Stimulated activated CD4-positive, alpha-beta T cell treated with anti-CD3 and anti-CD28 coated beads, Interleukin-4, amount 100 ng/mL, for 1 hour (primary cell): Measurements from ENCODE around the gene RBM33.

Experiments
- DNase-seq: peaks from one replicate; pipeline ENCODE4 v3.0.0-alpha.2; 2020

The RBM33 gene

DNA sequence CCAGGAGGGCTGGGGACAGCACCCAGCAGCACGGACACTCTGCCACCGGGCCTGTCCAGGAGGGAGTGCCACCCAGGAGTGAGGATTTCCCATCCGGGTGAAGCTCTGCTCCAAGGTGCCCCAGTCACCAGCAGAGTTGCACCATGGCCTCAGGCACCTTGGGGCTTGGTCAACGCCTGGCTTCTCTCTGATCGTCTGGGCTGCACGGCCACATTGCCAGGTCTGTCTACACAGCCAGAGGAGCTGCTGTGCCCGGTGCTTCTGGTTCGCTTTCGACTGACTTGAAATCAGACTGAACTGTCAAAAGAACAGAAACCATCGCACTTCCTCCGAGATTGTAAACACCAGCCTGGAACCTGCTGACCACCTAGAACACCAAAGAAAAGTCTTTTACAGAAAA lies 155.8 kb downstream of the RBM33 start:
- no peak for DNase-seq

DNA sequence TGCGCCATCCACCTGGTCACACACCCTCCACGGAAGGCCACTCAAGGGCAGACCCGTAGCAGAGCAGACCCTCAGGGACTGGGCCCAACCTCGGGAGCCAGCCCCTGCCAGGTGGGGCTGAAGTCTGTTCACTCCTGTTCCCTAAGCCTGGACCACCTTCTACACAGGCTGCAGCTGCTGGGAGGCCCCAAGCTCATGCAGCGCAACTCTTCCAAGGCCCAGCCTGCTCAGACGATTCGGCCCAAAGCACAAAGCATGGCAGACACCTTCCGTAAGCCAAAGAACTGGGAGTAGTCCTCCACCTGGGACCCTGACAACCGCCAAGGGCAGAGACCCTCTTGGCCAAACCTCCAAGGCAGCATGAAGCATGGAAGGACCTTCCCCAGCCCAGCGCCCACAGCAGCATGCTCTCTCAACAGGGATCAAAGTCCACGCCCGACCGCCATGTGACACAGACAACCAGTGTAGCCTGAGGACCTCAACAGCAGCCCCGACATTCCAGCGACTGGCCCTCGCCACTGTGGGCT lies 156.3 kb downstream of the RBM33 start:
- DNase-seq = no peak

DNA sequence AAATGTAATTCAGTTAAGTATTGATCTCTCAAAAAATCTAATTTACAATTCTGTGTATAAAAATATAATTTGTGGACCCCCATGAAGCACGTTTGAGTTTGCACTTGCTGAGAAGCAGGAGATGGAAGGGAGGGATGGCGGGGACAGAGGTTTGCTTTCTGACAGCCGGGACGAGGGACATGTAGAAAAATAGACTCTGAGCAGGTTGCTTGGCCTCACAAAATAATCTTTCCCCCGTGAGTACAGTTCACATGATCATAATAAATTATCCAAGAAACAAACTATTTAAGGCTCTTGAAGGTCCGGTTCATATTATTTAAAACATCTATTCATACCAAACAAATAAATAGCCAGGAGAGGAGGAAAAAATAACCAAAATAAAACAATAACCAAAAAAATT lies 157.8 kb downstream of the RBM33 start:
- no peak for DNase-seq

DNA sequence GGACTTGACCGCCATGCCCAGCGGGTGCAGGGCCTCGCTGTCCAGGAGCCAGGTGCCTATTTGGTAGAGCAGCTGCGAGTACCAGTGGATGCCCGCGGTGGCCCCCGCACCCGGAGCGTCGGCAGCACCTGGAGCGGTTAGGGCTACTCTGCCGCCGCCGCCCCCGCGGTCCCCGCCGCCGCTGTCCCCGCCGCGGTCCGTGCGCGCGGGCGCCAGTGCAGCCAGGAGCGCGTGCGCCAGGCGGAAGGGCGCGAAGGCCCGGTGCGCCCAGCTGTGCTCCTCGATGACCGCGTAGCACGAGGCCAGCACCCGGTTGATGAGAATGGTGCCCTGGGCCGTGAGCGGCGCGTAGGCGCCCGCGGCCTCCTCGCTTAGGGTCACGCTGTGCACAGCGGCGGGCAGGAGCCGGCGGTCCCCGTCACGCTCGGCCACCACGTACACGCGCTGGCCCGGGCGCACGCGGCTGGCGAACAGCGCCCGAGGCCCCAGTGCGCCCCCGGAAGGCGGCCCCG lies 158.5 kb downstream of the RBM33 start:
- DNase-seq = no peak

DNA sequence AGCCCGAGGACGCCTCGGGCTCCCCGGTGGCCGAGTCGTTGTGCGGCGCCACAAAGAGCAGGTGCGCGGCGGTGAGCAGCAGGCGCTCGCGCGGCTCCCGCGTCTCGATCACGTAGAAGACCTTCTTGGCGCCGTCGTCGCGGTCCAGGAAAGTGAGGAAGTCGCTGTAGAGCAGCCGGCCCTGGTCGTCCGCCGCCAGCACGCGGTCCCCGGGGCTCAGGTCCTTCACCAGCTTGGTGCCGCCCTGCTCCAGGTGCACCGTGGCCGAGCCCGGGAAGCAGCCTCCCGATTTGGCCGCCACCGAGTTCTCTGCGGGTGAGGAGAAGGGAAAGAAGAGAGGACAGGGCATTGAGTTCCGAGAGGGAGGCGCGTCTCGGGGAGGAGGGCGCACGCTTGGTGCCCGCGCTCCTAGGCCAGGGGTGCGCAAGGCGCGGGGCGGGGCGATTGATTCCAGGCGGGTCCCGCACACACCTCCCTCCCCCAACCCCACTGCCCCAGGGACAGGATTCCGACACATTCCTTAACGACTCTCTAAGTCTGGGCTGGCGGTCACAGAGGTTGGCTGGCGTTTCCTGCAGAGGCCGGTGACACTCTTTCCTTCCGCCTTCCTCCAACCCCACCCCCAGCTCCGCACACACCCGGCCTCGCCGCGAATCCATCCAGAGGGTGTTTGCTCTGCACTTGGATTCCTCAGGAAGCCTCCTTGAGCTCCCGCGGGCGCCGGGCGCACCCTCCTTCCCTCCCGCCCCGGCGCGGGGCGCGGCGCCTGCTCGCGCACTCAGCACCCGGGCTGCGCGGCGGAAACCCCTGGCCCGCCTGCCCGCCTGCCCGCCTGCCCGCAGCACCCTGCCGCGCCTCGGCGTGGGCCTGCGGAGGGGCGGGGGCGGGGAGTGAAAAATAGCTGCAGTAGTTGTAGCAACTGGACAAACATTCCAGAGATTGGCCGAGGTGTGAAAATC lies 159.2 kb downstream of the RBM33 start:
- peak; percentile 13 for DNase-seq

DNA sequence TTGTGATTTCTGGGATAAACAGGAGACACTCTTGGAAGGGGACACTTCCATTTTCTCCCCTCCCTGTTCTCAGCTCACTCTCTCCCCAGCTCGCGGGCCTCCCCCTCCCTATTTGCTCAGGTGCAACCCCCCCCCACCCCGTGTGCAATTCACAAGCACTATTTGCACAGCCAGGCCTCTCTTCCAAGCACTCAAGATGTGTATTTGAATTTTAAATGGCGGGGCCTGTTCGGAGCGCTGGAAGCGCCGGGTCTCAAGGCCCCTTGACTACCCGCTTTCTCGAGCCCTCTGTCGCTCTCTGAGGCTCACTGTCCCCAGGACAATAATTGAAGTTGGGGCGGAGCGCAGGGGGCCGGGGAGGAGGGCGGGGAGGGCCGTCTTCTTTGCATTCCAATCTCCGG lies 160.0 kb downstream of the RBM33 start:
- no peak for DNase-seq

DNA sequence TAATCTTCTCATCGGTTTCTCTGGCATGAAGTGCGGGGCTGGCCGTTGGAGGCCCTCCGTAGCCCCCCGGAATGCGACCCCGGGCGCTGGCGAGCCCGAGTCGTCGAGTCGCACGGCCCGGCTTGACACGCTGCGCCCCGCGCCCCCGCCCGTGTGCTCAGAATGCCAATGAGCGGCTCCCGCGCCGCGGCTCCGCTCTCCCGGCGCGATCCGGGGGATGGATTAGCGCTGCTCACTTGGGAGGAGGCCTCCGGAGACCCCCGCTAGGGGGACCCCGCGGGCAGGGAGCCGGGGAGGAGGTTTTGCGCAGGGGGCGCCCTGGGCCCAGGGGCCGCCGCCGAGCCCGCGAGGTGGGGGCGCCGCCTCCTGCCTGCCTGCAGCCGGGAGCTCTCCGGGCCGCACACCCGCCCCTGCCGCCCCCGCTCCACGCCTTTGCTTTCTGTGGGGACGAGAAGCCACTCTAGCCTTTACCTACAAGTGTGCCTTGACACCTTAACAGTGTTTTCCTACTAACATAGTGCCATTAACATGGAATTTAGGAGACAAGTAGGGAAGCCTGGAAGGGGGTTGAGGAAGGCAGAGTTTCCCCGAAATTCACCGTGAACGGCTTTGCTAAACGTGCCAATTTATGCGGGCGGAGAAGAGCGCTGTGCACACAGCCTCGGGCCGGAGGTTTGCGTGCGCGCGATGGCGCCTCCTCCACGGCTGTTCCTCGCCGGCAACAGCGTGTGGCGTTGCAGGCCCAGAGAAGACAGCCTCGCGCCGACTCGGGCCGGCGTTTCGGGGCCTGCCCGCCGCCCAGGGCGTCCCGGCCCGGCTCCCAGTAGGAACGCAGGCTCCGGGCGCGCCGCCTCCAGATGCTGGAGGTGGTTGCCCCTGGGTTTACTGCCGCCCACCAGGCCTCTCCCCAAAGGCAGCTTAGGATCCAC lies 160.7 kb downstream of the RBM33 start:
- DNase-seq = peak; percentile 65

DNA sequence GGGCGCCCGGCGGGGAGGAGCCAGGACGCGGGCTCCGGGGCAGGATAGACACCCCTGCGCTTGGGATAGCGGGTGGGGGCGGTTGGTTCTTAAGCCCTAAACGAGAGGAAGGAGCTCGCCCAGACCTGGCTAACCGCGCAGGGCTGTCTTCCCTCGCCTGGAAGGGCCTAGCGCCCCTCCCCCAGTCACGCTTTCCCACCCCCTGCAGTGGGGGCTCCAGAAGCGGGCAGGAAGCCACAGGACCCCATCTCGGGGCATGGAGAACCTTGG lies 161.3 kb downstream of the RBM33 start:
- no peak for DNase-seq

DNA sequence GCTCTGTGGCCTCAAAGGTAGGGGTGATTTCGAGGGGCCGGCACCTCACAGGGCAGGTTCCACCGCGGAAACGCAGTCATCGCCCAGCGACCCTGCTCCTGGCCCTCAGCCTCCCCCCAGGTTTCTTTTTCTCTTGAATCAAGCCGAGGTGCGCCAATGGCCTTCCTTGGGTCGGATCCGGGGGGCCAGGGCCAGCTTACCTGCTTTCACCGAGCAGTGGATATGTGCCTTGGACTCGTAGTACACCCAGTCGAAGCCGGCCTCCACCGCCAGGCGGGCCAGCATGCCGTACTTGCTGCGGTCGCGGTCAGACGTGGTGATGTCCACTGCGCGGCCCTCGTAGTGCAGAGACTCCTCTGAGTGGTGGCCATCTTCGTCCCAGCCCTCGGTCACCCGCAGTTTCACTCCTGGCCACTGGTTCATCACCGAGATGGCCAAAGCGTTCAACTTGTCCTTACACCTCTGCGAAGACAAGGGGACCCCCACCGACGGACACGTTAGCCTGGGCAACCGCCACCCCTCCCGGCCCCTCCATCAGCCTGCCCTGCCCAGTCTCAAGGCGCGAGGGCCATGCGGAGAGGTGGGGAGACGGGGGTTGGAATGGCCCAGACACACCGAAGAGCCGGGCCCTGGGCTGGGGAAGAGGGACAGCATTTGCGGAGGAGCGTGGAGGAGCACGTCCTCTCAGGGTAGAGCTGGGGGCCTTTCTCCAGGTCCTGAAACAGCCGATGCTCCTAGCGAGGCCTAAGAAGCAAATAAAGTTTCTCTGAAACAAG lies 161.8 kb downstream of the RBM33 start:
- DNase-seq = no peak

DNA sequence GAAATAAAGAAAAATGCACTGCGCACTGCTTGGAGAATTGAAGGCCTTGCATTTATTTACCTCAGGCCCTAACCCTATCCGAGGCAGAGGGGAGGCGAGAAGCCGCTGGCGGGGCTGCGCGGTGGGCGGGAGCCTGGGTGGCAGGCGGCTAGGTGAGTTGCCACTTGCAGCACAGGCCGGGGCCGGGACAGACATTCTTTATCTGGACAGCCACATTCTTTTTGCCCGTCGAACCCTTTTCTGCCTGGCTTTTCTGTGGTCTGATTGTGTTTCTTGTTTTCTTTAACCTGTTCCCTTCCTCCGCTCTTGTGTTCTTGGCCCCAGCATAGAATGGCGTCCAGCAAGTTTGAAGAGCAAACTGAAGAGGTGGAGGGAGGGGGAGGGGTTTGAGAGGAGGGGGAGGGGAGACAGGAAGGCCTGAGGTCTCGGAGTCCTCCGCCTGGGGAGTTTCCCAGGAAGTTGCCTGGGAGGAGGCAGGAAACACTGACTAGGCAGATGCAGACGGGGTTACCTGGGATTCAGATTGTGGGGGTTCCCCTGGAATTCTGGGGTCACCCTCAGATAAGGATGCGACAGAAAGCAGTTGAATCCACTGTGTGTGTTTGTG lies 162.7 kb downstream of the RBM33 start:
- no peak for DNase-seq

DNA sequence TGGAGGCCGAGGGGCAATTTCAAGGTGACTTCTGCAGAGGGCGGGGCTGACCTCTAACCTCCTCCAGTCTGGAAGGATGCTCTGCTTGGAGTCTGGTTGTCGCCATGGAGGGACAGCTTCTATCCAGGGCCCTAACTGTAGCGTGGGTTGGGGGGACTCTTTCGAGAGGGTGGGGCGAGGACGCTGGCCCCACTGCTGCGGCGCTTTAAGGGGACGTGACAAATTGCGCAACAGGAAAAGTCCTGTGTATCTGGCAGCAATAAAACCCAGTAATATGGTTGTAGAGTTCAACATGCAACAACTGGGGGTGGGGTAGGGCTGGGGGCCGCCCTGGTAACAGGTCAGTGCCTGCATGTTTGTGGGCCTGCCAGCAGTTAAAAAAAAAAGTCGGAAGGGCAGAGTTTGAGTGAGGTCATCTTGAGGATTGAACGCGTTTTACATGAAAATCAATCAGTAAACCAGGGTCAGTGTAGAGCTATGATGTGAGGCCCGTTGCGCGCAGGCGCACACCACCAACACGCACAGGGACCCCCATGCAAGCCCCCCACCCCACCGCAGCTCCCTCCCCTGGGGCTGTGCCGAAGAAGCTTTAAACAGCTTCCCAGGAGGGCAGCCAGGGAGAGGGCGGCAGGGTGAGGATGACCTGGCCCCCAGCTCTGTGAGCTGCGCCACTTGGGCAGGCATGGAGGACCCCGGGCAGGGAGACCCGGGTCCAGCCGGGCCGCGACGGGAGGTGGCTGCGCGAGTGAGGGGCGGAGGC lies 163.5 kb downstream of the RBM33 start:
- DNase-seq = no peak

DNA sequence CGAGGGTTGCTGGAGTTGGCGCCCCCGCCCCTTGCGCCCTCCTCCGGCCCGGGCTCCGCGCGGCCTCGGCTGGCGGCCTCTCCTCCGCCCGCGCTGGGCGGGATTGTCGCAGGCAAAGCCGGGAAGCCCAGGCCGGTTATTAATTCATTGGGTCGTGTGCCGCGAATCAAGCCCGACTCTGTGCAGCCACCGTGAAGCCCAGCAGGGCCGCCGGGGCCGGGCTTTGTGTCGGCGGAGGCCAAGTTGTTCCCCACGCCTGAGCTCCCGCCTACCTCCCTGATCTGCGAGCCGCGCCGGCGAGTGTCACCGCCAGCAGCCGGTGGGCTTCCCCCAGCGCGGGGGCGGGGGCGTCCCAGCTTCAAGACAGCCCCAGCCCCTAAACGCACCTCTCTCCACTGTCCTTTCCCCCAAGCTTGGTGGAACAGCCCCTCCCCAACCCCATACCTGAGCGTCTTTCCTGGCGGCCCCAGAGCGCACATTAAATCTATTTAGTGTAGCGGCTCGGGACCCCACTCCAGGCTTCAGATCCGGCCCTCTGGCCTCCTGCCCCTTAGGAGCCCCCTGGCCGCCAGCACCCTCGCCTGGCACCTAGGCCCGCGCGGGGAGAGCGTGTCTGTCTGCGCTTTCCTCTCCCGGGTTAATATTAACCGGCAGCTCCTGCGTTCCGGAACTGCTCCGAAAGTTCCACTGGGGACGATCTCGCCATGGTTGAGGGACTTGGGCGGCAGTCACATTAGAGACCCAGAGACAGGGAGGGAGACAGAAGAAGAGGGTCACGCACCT lies 164.3 kb downstream of the RBM33 start:
- DNase-seq = no peak

DNA sequence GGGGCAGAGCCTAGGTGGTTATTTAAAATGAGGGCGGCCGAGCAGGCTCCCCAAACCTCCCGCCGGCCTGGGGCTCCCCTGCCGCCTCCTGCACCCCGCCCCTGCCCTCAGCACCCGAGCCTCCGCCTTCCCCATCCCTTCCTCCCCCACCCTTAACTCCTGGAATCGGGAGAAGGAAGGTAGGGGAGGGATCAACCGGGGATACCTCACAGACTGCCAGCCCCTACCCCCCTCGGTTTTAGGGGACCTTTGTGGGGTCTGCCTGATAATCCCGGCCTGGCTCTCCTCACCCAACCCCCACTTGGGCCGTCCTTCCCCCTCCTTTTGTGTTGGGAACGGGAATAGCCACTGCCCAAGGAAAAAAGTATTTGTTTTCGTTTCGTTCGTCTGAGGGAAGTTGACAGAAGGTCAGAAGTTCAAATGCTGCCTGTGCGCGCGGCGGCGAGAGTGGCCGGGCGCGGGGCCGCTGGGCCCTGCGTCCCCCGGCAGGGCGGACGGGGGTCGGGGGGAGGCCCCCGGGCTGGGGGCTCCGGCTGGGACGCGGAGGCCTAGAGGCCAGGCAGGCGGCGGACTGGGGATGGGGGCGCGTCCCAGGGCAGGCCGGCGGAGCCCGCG lies 165.0 kb downstream of the RBM33 start:
- DNase-seq = no peak

DNA sequence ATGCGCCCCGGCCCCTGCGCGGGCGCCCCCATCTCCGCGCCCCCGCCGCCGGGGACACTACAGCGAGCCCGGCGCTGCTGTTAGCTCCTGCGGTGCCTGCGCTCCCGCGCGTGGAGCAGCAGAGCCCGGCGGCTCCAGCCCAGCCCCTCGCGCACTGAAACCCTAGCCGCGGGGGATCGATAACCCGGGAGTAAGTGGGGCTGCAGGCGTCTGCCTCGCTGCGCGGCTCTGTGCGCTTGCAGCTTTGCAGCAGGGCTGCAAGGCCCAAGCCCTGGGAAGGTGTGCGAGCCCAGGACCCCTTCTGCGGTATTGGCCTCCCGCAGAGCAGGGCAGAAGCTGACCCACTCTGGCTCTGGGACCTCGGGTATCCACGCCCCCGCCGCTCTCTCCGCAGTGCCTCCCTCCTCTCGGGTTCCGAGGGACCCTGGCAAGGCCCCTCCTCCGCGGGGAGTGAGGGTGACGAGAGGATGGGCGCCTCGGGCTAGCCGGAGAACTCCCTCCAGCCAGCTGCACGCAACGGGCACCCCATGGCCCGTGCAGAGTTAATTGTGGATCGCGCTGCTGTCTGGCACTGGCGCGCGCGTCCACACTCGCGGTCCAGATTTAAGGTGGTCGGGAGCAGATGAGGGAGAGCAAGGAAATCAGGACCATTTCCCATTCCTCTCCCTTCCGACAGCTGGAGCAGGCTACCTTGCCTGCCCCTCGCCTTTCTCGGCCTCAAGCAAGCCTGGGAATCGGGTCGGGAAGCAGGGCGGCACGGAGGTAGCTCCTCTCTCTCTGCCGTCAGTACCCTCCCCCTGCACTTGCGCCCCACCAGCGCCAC lies 165.7 kb downstream of the RBM33 start:
- no peak for DNase-seq

DNA sequence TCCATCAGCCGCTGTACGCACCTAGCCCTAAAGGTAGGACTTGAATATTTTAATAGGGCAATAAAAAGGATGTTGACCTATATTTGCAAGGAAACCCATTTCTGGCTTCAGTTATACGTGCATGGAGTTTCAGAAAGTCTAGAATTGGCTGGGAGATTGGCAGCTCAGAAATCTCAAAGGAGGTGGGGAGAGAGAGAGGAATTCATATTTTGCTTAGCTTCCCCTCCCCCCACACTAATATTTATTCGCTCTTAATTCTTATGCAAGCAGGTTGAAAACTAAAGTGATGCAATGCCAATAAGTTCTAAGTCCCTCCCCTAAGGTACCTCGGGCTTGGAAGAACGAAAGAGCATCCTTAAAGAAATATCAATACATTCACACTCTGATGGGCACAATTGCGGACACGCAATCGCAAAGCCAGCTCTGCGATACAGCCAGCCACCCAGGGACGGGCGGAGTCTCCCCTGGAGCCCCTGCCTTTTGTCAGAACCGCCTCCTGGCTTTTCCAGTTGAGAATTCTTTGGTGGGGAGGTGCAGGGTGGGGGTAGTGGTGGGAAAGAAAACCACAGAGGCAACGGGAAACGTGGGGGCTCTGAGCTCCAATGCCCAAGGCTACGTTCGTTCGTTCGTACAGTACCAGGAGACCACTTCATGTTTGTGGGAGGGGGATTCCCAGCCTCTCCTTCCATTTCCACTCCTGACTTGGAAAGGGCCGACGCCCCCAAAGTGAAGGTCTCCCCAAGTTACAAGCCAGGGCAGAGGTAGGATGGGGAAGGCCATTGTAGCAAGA lies 166.5 kb downstream of the RBM33 start:
- no peak for DNase-seq

DNA sequence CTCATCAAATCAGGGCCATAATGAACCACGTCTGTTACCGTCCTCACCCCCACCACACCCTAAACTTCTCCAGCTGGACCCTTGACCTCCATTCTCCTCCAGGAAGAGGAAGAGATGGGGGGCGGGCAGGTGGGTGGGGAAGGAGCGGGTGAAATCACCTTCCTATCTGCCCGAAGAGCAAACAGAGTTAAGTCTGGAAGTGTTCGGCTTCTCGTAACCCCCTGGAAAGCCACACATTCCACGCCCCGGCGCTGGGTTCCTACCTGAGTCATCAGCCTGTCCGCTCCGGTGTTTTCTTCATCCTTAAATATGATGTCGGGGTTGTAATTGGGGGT lies 167.1 kb downstream of the RBM33 start:
- no peak for DNase-seq

DNA sequence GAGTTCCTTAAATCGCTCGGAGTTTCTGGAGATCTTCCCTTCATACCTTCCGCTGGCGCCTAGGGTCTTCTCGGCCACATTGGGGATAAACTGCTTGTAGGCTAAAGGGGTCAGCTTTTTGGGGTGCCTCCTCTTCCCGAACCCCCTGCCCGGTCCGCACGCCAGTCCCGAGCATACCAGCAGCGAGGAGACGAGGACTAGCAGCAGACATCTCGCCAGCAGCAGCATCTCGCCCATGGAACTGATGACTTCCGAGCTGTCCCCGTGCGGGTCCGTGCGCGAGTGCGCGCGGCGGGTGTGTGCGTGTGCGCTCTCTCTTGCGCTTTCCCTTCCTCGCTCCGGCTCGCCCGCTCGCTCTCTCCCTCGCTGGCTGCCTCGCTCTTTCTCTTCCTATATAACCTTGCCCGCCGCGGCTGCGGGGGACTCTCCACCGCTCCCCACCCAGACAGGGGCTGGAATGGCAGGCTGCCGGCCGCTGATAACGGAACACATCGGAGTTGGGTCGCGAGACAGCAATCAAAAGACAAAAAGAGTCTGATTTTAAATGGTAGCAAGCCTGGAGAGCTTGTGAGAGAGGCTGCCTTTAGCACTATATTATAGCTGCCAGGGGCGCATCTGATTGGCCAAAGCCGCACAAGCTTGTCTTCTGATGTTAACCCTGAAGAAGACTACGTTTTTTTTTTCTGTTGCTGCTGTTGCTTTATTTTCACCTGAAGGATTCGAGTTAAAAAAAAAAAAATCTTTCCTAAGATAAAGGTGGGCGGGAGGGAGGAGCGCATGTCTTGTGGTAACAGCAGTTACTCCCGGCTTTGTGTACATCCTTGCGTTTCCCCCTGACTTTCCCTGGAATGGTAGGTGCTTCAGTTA lies 167.7 kb downstream of the RBM33 start, which contains the start of gene SHH:
SHH (minus strand) TSS at position 569 of the 867 bp plus-strand sequence; CDS start at position 228, 341 bp downstream.
- no peak for DNase-seq
